C4-2B (cell line): ENCODE results near the gene XPO1.

Experiments
- CTCF ChIP-seq: fragments of 450-650 bp; conservative IDR thresholded peaks from 2 replicates; pipeline ENCODE4 v1.5.1; 2017; ENCODE audit warnings: mild to moderate bottlenecking
- ZFX ChIP-seq: fragments of 450-650 bp; IDR thresholded peaks from 2 replicates; pipeline ENCODE4 v1.6.1; 2017

- no peak for TF ChIP-seq CTCF
- TF ChIP-seq ZFX, result no peak
Observed at GRCh38 chr2:61554604-61555003, 16.4 kb upstream of the XPO1 start.
